ENCODE results near the gene ELP1. TPM values are rescaled to one million over a fixed set of nuclear protein-coding genes. Genes with fewer than 3 reads are reported as not detected.

Gene ELP1
- total RNA-seq, 1 donor from 2014 or later = 8.8 TPM

- Histone ChIP-seq H3K9me3 (no peaks in the 10 kb centered on the region), H3K27me3 (no peaks in the 10 kb centered on the region), H3K4me1 (no peaks in the 10 kb centered on the region), H3K27ac (no peak overlapping the region), H3K36me3 (peaks cover 5 to 16% of the 10 kb centered on the region in 2 donors), H3K4me3 (no peak overlapping the region)
- no peak for DNase-seq (ENCODE audit: low spot score in 2 of 2)
- TF ChIP-seq, protein P1, sequence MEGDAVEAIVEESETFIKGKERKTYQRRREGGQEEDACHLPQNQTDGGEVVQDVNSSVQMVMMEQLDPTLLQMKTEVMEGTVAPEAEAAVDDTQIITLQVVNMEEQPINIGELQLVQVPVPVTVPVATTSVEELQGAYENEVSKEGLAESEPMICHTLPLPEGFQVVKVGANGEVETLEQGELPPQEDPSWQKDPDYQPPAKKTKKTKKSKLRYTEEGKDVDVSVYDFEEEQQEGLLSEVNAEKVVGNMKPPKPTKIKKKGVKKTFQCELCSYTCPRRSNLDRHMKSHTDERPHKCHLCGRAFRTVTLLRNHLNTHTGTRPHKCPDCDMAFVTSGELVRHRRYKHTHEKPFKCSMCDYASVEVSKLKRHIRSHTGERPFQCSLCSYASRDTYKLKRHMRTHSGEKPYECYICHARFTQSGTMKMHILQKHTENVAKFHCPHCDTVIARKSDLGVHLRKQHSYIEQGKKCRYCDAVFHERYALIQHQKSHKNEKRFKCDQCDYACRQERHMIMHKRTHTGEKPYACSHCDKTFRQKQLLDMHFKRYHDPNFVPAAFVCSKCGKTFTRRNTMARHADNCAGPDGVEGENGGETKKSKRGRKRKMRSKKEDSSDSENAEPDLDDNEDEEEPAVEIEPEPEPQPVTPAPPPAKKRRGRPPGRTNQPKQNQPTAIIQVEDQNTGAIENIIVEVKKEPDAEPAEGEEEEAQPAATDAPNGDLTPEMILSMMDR (IDR thresholded peaks at IDR 0.05) = no peak
- intact Hi-C loops (cut with DNase I) = no loop called here
Measured at GRCh38 chr9:108863891-108864290, 70.0 kb downstream of the ELP1 start.

DNA sequence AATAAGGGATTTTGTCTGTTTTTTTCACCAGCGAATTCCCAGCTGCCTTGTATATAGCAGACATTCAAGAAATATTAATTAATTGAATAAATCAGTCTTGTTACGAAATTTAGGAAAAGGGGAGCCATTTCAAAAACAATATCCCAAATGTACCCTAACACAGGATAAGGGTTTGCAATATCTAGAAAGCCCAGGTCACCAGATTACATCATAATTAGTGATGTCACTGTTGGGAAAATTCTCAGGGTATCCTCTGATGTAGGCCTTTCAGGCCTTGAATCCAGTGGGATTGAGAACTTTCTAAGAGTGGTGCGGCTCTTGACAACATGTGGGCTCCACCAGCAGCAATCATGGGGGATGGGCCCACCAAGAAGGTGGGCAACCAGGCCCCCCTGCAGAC lies 71.9 kb downstream of the ELP1 start, which contains the start of gene ACTL7A:
TSS of gene ACTL7A (plus strand) at position 270 of the 400 bp plus-strand sequence. CDS start at position 327, 57 bp downstream.
- Histone ChIP-seq H3K9me3 (no peaks in the 10 kb centered on the region), H3K4me1 (no peaks in the 10 kb centered on the region), H3K27ac (no peak within 1 kb of the TSS), H3K36me3 (no peaks in the 10 kb centered on the region), H3K27me3 (no peaks in the 10 kb centered on the region), H3K4me3 (no peak within 1 kb of the TSS)
- no peak for DNase-seq (ENCODE audit: low spot score in 2 of 2)
- TF ChIP-seq, protein P1 (IDR thresholded peaks at IDR 0.05) = no peak
- intact Hi-C loops (cut with DNase I) = no loop called here

GRCh38 chr9:108861464-108861863 lies 72.5 kb downstream of the ELP1 start:
- Histone ChIP-seq H3K4me1 (no peaks in the 10 kb centered on the region), H3K9me3 (no peaks in the 10 kb centered on the region), H3K27me3 (no peaks in the 10 kb centered on the region), H3K27ac (no peak overlapping the region), H3K36me3 (no peaks in the 10 kb centered on the region), H3K4me3 (no peak overlapping the region)
- no peak for DNase-seq (ENCODE audit: low spot score in 2 of 2)
- intact Hi-C loops (cut with DNase I) = no loop called here
- TF ChIP-seq, protein P1 (IDR thresholded peaks at IDR 0.05) = no peak

DNA sequence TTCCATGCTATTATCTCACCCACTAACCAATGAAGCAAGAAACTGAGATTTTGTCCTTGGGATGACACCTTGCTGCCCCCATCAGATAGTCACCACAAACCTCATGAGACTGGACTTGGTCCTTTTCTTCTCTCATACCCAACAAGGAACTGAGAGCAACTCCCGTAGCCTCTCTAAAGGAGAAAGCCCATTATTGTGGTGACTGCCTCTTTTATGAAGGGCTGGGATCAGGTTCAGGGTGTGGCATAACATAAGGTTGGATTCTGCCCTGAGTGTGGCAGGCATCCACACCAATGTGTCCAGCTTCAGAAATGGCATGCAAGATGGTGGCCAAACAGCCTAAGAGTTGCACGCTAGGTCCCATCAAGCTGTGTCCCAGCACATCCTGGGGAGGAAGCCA lies 73.2 kb downstream of the ELP1 start:
- intact Hi-C loops (cut with DNase I) = no loop called here
- Histone ChIP-seq H3K4me3 (no peak overlapping the region), H3K27ac (no peak overlapping the region), H3K9me3 (no peaks in the 10 kb centered on the region), H3K36me3 (no peaks in the 10 kb centered on the region), H3K27me3 (no peaks in the 10 kb centered on the region), H3K4me1 (no peaks in the 10 kb centered on the region)
- TF ChIP-seq, protein P1 (IDR thresholded peaks at IDR 0.05) = no peak
- DNase-seq (ENCODE audit: low spot score in 2 of 2) = no peak

- intact Hi-C loops (cut with DNase I) = no loop called here
- Histone ChIP-seq H3K9me3 (no peaks in the 10 kb centered on the region), H3K36me3 (no peaks in the 10 kb centered on the region)
Measured at GRCh38 chr9:108860354-108860753, 73.6 kb downstream of the ELP1 start.

More at GRCh38 chr9:108860354-108860753, 73.6 kb downstream of the ELP1 start:
- TF ChIP-seq, protein P1 (IDR thresholded peaks at IDR 0.05) = no peak
- Histone ChIP-seq H3K4me3 (no peak overlapping the region), H3K4me1 (no peaks in the 10 kb centered on the region), H3K27ac (no peak overlapping the region), H3K27me3 (no peaks in the 10 kb centered on the region)
- DNase-seq (ENCODE audit: low spot score in 2 of 2) = no peak

All from ascending aorta (tissue), 2 donors.